ENCODE data around the gene RPL22. TPM values are rescaled to one million over a fixed set of nuclear protein-coding genes. Genes with fewer than 3 reads are reported as not detected.

RPL22 gene
- total and polyA plus RNA-seq, 4 donors = 38.9 to 105 (median 77.3) TPM

- H3K27me3 ChIP-seq (ENCODE audit: control insufficient read depth in 4 of 4, insufficient read depth in 4 of 4, low read length in 3 of 4) = no peaks in the 10 kb centered on the region
- 76% methylated on average over 15 of the region's 15 CpGs for WGBS
- DNase-seq (ENCODE audit: low spot score) = no peak
- H3K4me1 ChIP-seq (ENCODE audit: control insufficient read depth in 4 of 4, insufficient read depth in 4 of 4, low read length in 3 of 4) = no peaks in the 10 kb centered on the region
- no peak overlapping the region for H3K9ac ChIP-seq (ENCODE audit: low read depth in 1 of 2, low read length in 2 of 2)
- no peak overlapping the region for H3K27ac ChIP-seq (ENCODE audit: low read depth in 1 of 2, low read length in 2 of 2)
- H3K36me3 ChIP-seq (ENCODE audit: control insufficient read depth in 4 of 4, insufficient read depth in 3 of 4, low read depth in 1 of 4, low read length in 3 of 4) = no peaks in the 10 kb centered on the region
- TF ChIP-seq SP1 (IDR thresholded peaks at IDR 0.05) (no peak), RXRA (IDR thresholded peaks at IDR 0.05) (no peak), NR2F2 (IDR thresholded peaks at IDR 0.05) (no peak), TAF1 (conservative IDR thresholded peaks at IDR 0.05) (no peak), FOXA2 (IDR thresholded peaks at IDR 0.05) (no peak), YY1 (IDR thresholded peaks at IDR 0.05) (no peak), EGR1 (IDR thresholded peaks at IDR 0.05; ENCODE audit: low read depth in 2 of 2) (no peak), HNF4G (IDR thresholded peaks at IDR 0.05) (no peak), GABPA (IDR thresholded peaks at IDR 0.05 in 1 of 2, conservative IDR thresholded peaks at IDR 0.05 in 1 of 2) (no peak), FOXA1 (IDR thresholded peaks at IDR 0.05) (no peak), HNF4A (conservative IDR thresholded peaks at IDR 0.05) (no peak)
- TF ChIP-seq, protein P1, sequence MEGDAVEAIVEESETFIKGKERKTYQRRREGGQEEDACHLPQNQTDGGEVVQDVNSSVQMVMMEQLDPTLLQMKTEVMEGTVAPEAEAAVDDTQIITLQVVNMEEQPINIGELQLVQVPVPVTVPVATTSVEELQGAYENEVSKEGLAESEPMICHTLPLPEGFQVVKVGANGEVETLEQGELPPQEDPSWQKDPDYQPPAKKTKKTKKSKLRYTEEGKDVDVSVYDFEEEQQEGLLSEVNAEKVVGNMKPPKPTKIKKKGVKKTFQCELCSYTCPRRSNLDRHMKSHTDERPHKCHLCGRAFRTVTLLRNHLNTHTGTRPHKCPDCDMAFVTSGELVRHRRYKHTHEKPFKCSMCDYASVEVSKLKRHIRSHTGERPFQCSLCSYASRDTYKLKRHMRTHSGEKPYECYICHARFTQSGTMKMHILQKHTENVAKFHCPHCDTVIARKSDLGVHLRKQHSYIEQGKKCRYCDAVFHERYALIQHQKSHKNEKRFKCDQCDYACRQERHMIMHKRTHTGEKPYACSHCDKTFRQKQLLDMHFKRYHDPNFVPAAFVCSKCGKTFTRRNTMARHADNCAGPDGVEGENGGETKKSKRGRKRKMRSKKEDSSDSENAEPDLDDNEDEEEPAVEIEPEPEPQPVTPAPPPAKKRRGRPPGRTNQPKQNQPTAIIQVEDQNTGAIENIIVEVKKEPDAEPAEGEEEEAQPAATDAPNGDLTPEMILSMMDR (IDR thresholded peaks at IDR 0.05; ENCODE audit: low read depth, low read length, missing input control) = no peak
- no peaks in the 10 kb centered on the region for H3K9me3 ChIP-seq (ENCODE audit: control insufficient read depth in 4 of 4, low read length in 3 of 4)
- H3K4me3 ChIP-seq (ENCODE audit: low read depth in 1 of 3, low read length in 3 of 3) = no peak overlapping the region
Measured at GRCh38 chr1:6163191-6163972, 36.0 kb downstream of the RPL22 start.

- Histone ChIP-seq H3K27me3 (ENCODE audit: control insufficient read depth in 4 of 4, insufficient read depth in 4 of 4, low read length in 3 of 4) (no peaks in the 10 kb centered on the region), H3K27ac (ENCODE audit: low read depth in 1 of 2, low read length in 2 of 2) (no peak overlapping the region), H3K9me3 (ENCODE audit: control insufficient read depth in 4 of 4, low read length in 3 of 4) (no peaks in the 10 kb centered on the region), H3K4me1 (ENCODE audit: control insufficient read depth in 4 of 4, insufficient read depth in 4 of 4, low read length in 3 of 4) (no peaks in the 10 kb centered on the region), H3K9ac (ENCODE audit: low read depth in 1 of 2, low read length in 2 of 2) (no peak overlapping the region), H3K4me3 (ENCODE audit: low read depth in 1 of 3, low read length in 3 of 3) (no peak overlapping the region), H3K36me3 (ENCODE audit: control insufficient read depth in 4 of 4, insufficient read depth in 3 of 4, low read depth in 1 of 4, low read length in 3 of 4) (no peaks in the 10 kb centered on the region)
- WGBS = 62% methylated on average over 13 of the region's 13 CpGs
- DNase-seq (ENCODE audit: low spot score) = no peak
- TF ChIP-seq SP1 (IDR thresholded peaks at IDR 0.05) (no peak), YY1 (IDR thresholded peaks at IDR 0.05) (no peak), NR2F2 (IDR thresholded peaks at IDR 0.05) (no peak), GABPA (IDR thresholded peaks at IDR 0.05 in 1 of 2, conservative IDR thresholded peaks at IDR 0.05 in 1 of 2) (no peak)
Measured at GRCh38 chr1:6162773-6163172, 36.6 kb downstream of the RPL22 start.

DNA sequence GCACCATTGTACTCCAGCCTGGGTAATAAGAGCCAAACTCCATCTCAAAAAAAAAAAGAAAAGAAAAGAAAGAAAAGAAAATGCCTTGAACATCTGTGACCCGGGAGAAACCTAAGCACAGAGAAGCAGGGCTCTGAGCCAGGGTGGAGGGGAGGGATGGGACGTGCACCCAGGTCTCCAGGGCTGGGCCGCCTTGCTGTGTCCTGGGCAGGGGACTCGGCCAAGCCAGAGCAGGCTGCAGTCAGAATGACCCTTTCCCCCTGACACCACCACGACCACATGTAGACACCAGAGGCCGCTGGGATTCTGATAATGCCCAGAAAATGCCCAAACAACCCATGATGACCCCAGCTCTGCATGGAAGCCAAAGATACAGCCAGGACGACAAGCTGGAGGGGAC lies 37.1 kb downstream of the RPL22 start:
- Histone ChIP-seq H3K27me3 (ENCODE audit: control insufficient read depth in 4 of 4, insufficient read depth in 4 of 4, low read length in 3 of 4) (no peaks in the 10 kb centered on the region), H3K4me1 (ENCODE audit: control insufficient read depth in 4 of 4, insufficient read depth in 4 of 4, low read length in 3 of 4) (no peaks in the 10 kb centered on the region), H3K9ac (ENCODE audit: low read depth in 1 of 2, low read length in 2 of 2) (no peak overlapping the region), H3K4me3 (ENCODE audit: low read depth in 1 of 3, low read length in 3 of 3) (no peak overlapping the region), H3K36me3 (ENCODE audit: control insufficient read depth in 4 of 4, insufficient read depth in 3 of 4, low read depth in 1 of 4, low read length in 3 of 4) (no peaks in the 10 kb centered on the region), H3K27ac (ENCODE audit: low read depth in 1 of 2, low read length in 2 of 2) (no peak overlapping the region), H3K9me3 (ENCODE audit: control insufficient read depth in 4 of 4, low read length in 3 of 4) (no peaks in the 10 kb centered on the region)
- WGBS = 70% methylated on average over 7 of the region's 7 CpGs
- no peak for TF ChIP-seq ZBTB33 (IDR thresholded peaks at IDR 0.05)
- no peak for TF ChIP-seq JUND (IDR thresholded peaks at IDR 0.05)
- TF ChIP-seq RXRA (IDR thresholded peaks at IDR 0.05) = no peak
- no peak for TF ChIP-seq YY1 (IDR thresholded peaks at IDR 0.05)
- no peak for TF ChIP-seq FOXA1 (IDR thresholded peaks at IDR 0.05)
- no peak for TF ChIP-seq NR2F2 (IDR thresholded peaks at IDR 0.05)
- TF ChIP-seq GABPA (IDR thresholded peaks at IDR 0.05 in 1 of 2, conservative IDR thresholded peaks at IDR 0.05 in 1 of 2) = no peak
- TF ChIP-seq HNF4G (IDR thresholded peaks at IDR 0.05) = no peak
- TF ChIP-seq, protein P2, sequence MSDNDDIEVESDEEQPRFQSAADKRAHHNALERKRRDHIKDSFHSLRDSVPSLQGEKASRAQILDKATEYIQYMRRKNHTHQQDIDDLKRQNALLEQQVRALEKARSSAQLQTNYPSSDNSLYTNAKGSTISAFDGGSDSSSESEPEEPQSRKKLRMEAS (IDR thresholded peaks at IDR 0.05) = no peak
- no peak for TF ChIP-seq EGR1 (IDR thresholded peaks at IDR 0.05; ENCODE audit: low read depth in 2 of 2)
- DNase-seq (ENCODE audit: low spot score) = no peak
